Measurements from ENCODE around the gene CERK. TPM values are rescaled to one million over a fixed set of nuclear protein-coding genes. Genes with fewer than 3 reads are reported as not detected.
"Not testable (repeated sequence)": the region's sequence is repeated elsewhere in the genome, so short reads cannot be mapped to it uniquely, and the experiment has no call there.

CERK gene
- polyA plus RNA-seq, 1 donor from 2014 or later: 57.4 TPM

DNA sequence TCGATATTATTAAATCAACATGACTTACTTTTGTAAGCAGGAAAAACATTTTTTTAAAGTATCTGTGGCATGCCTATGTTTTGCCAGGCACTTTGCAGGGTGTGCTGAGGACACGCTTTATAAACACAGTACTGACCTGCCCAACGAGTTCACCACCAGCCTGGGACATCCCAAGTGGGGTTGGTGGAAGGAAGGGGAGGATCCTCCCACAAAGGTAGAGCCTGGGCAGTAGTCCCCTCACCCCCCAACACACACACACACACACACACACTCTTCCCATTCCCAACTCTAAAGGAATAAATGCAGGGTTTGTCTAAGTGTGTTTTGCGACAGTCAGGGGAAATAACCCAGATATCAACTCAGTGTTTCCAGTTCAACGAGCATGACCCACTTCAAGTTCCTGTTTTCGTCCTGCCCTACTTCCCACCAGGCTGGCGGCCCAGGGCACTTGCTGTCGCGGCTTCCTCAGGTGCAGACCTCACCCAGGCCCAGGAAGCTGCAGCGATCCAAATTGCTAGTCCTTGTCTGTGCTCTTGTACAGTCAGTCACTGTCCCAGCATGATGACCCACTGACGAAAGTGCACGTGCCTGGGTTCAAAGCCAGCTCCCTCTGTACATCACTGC lies 3.1 kb downstream of the CERK start:
- Histone ChIP-seq H3K79me2 (replicated peaks; ENCODE audit: insufficient read depth, low read length) (peaks cover 35% of the 10 kb centered on the region), H3K27me3 (ENCODE audit: insufficient read depth, low read depth, low read length) (no peaks in the 10 kb centered on the region), H3K4me2 (ENCODE audit: low read length) (no peak overlapping the region), H3K9me3 (ENCODE audit: low read length) (no peaks in the 10 kb centered on the region), H3K9me2 (ENCODE audit: insufficient read depth, low read length) (no peaks in the 10 kb centered on the region), H3F3A (ENCODE audit: insufficient read depth, low read length, poor library complexity, severe bottlenecking) (no peaks in the 10 kb centered on the region), H3K27ac (ENCODE audit: low read length) (no peak overlapping the region), H4K20me1 (ENCODE audit: insufficient read depth) (no peaks in the 10 kb centered on the region), H3K36me3 (ENCODE audit: insufficient read depth, low read length) (no peaks in the 10 kb centered on the region), H2AFZ (ENCODE audit: low read depth, low read length) (no peak overlapping the region), H3K4me3 (ENCODE audit: low read length) (peak overlapping the region; percentile 88), H3K9ac (ENCODE audit: low read length) (no peak overlapping the region)
- no peak for TF ChIP-seq POLR2AphosphoS5 (IDR thresholded peaks at IDR 0.05)
- TF ChIP-seq, protein P1, sequence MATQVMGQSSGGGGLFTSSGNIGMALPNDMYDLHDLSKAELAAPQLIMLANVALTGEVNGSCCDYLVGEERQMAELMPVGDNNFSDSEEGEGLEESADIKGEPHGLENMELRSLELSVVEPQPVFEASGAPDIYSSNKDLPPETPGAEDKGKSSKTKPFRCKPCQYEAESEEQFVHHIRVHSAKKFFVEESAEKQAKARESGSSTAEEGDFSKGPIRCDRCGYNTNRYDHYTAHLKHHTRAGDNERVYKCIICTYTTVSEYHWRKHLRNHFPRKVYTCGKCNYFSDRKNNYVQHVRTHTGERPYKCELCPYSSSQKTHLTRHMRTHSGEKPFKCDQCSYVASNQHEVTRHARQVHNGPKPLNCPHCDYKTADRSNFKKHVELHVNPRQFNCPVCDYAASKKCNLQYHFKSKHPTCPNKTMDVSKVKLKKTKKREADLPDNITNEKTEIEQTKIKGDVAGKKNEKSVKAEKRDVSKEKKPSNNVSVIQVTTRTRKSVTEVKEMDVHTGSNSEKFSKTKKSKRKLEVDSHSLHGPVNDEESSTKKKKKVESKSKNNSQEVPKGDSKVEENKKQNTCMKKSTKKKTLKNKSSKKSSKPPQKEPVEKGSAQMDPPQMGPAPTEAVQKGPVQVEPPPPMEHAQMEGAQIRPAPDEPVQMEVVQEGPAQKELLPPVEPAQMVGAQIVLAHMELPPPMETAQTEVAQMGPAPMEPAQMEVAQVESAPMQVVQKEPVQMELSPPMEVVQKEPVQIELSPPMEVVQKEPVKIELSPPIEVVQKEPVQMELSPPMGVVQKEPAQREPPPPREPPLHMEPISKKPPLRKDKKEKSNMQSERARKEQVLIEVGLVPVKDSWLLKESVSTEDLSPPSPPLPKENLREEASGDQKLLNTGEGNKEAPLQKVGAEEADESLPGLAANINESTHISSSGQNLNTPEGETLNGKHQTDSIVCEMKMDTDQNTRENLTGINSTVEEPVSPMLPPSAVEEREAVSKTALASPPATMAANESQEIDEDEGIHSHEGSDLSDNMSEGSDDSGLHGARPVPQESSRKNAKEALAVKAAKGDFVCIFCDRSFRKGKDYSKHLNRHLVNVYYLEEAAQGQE (IDR thresholded peaks at IDR 0.05; ENCODE audit: borderline replicate concordance): no peak
- TF ChIP-seq, protein P2, sequence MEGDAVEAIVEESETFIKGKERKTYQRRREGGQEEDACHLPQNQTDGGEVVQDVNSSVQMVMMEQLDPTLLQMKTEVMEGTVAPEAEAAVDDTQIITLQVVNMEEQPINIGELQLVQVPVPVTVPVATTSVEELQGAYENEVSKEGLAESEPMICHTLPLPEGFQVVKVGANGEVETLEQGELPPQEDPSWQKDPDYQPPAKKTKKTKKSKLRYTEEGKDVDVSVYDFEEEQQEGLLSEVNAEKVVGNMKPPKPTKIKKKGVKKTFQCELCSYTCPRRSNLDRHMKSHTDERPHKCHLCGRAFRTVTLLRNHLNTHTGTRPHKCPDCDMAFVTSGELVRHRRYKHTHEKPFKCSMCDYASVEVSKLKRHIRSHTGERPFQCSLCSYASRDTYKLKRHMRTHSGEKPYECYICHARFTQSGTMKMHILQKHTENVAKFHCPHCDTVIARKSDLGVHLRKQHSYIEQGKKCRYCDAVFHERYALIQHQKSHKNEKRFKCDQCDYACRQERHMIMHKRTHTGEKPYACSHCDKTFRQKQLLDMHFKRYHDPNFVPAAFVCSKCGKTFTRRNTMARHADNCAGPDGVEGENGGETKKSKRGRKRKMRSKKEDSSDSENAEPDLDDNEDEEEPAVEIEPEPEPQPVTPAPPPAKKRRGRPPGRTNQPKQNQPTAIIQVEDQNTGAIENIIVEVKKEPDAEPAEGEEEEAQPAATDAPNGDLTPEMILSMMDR (IDR thresholded peaks at IDR 0.05; ENCODE audit: poor library complexity, severe bottlenecking): no peak
- no peak for TF ChIP-seq EP300 (conservative IDR thresholded peaks at IDR 0.05; ENCODE audit: poor library complexity, severe bottlenecking)
- TF ChIP-seq EZH2 (IDR thresholded peaks at IDR 0.05; ENCODE audit: borderline replicate concordance, insufficient read depth, low read length, poor library complexity, severe bottlenecking): no peak
- no peak for TF ChIP-seq MXI1 (conservative IDR thresholded peaks at IDR 0.05; ENCODE audit: poor library complexity, severe bottlenecking)
- TF ChIP-seq TAF1 (IDR thresholded peaks at IDR 0.05; ENCODE audit: low read depth): no peak
- no peak for TF ChIP-seq RAD21 (conservative IDR thresholded peaks at IDR 0.05)
- TF ChIP-seq SMC3 (conservative IDR thresholded peaks at IDR 0.05; ENCODE audit: poor library complexity): no peak

DNA sequence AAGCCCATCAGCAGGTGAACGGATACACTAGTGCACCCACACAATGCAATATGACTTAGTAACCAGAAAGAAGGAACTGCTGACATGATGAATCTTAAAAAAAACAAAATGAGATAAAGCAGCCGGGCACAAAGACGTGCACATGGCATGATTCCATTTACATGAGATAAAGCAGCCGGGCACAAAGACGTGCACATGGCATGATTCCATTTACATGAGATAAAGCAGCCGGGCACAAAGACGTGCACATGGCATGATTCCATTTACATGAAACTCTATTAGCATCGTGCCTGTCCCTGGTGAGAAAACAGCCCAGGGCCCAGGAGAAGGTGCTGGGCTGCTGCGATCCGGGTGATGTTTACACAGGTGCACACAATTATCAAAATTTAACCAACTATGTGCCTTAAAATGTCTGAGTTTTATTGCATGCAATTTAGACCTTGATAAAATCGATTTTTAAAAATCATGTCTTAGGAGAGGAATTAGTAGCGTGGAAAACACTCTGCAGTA lies 3.8 kb downstream of the CERK start:
- not testable (repeated sequence) for H3K27me3 ChIP-seq (ENCODE audit: insufficient read depth, low read depth, low read length); H3K9ac ChIP-seq (ENCODE audit: low read length); H3K9me2 ChIP-seq (ENCODE audit: insufficient read depth, low read length); H2AFZ ChIP-seq (ENCODE audit: low read depth, low read length); H3K36me3 ChIP-seq (ENCODE audit: insufficient read depth, low read length); H4K20me1 ChIP-seq (ENCODE audit: insufficient read depth); H3K4me3 ChIP-seq (ENCODE audit: low read length); H3K4me2 ChIP-seq (ENCODE audit: low read length); H3F3A ChIP-seq (ENCODE audit: insufficient read depth, low read length, poor library complexity, severe bottlenecking); H3K27ac ChIP-seq (ENCODE audit: low read length); H3K9me3 ChIP-seq (ENCODE audit: low read length)
- peaks cover 38% of the 10 kb centered on the region for H3K79me2 ChIP-seq (replicated peaks; ENCODE audit: insufficient read depth, low read length)
